Prostate gland (tissue), 2 donors: ENCODE results near the gene NCF4. TPM values are rescaled to one million over a fixed set of nuclear protein-coding genes. Genes with fewer than 3 reads are reported as not detected.
A peak's percentile ranks its signal among the peaks of the same experiment; 100 is the strongest.

Experiments
- DNase-seq: peaks from one replicate; pipeline ENCODE4 v3.0.0-alpha.2; 2019; ENCODE audit warnings: low spot score
- H3K27ac ChIP-seq, 2 donors: fragments of 200-600 bp; sonication (generic); 2 replicates each; pipeline ENCODE4 v1.5.1; 2017 to 2019
- H3K27me3 ChIP-seq: fragments of 200-600 bp; sonication (generic); replicated peaks from 2 replicates; pipeline ENCODE4 v1.5.1; 2019; ENCODE audit not compliant: insufficient read depth
- H3K36me3 ChIP-seq, 2 donors: fragments of 200-600 bp; sonication (generic); 1 replicate in 1 of 2; 2 replicates in 1 of 2; pipeline versions ENCODE4 v1.5.1 to v1.8.1; 2017 to 2019
- H3K4me1 ChIP-seq: fragments of 200-600 bp; sonication (generic); replicated peaks from 2 replicates; pipeline ENCODE4 v1.5.1; 2019
- H3K4me3 ChIP-seq, 2 donors: fragments of 200-600 bp; sonication (generic); 2 replicates each; pipeline ENCODE4 v1.5.1; 2017 to 2019
- H3K9me3 ChIP-seq: fragments of 200-600 bp; sonication (generic); 2 replicates; pipeline ENCODE4 v1.5.1; 2017
- CTCF ChIP-seq, 4 experiments: fragments of 200-600 bp in 2 of 4; fragments of 450-650 bp in 2 of 4; sonication (generic) in 2 of 4; IDR thresholded peaks; 1 replicate in 3 of 4; 2 replicates in 1 of 4; pipeline ENCODE4 v1.5.1; 2016 to 2019; ENCODE audit warnings: antibody characterized with exemption in 4 of 4, mild to moderate bottlenecking in 2 of 4, moderate library complexity in 2 of 4
- POLR2A ChIP-seq: fragments of 450-650 bp; IDR thresholded peaks from one replicate; pipeline ENCODE4 v1.6.1; 2016; ENCODE audit warnings: antibody characterized with exemption, mild to moderate bottlenecking
- POLR2AphosphoS5 ChIP-seq: sonication (generic); formaldehyde crosslinking; IDR thresholded peaks from one replicate; pipeline ENCODE4 v1.6.1; 2017; ENCODE audit warnings: antibody characterized with exemption
- WGBS: methylation state at CpG from one replicate; pipeline ENCODE4 v1.1.5; 2018; 5-methylcytosine and 5-hydroxymethylcytosine counted together
- intact Hi-C: fragments of 100-400 bp; cut with DNase I; formaldehyde crosslinking; loops from one replicate; pipeline ENCODE4 v1.14.2; 2022
- total RNA-seq, 2 donors: library from RNA; depleted of rRNA; stranded (reverse); fragments of >200 nt; gene quantifications; one replicate each; pipeline ENCODE4 v1.1.0, GENCODE V29; 2016

NCF4 gene
- total RNA-seq, 2 donors from 2014 or later: 0.91 to 3.5 TPM

- H3K9me3 ChIP-seq: no peaks in the 10 kb centered on the region
- TF ChIP-seq POLR2A: no peak
- peak in 3 of 4 experiments; percentile 28 to 45 (median 30) for TF ChIP-seq CTCF (IDR thresholded peaks at IDR 0.05)
- H3K27ac ChIP-seq: no peak overlapping the region
- 60% methylated on average over 16 of the region's 16 CpGs for WGBS
- no peak overlapping the region for H3K4me3 ChIP-seq
- no peaks in the 10 kb centered on the region for H3K36me3 ChIP-seq
- H3K27me3 ChIP-seq: no peaks in the 10 kb centered on the region
- intact Hi-C loops: loop anchor here (2.0 kb wide), 1 partner anchor 77 kb away; the partner anchor contains the start of gene IFT27
- no peak for DNase-seq
- no peaks in the 10 kb centered on the region for H3K4me1 ChIP-seq
Observed at GRCh38 chr22:36853407-36854099, 7.3 kb upstream of the NCF4 start.

GRCh38 chr22:36855478-36855877 lies 5.3 kb upstream of the NCF4 start:
- Histone ChIP-seq H3K27me3 (no peaks in the 10 kb centered on the region), H3K4me3 (no peak overlapping the region), H3K27ac (no peak overlapping the region), H3K4me1 (no peaks in the 10 kb centered on the region), H3K36me3 (no peaks in the 10 kb centered on the region), H3K9me3 (no peaks in the 10 kb centered on the region)
- DNase-seq: no peak
- 82% methylated on average over 3 of the region's 3 CpGs for WGBS
- intact Hi-C loops: loop anchor here (2.0 to 5.0 kb wide), 3 partner anchors 79 to 308 kb away; partner anchors contain the start of gene IFT27
- TF ChIP-seq POLR2A (no peak), POLR2AphosphoS5 (no peak), CTCF (IDR thresholded peaks at IDR 0.05) (no peak)

- WGBS: 3% methylated on average over 30 of the region's 30 CpGs
- TF ChIP-seq POLR2AphosphoS5 (peak; percentile 86), POLR2A (no peak), CTCF (IDR thresholded peaks at IDR 0.05) (peak; percentile 97 to 100 (median 100))
- peak; percentile 89 for DNase-seq
- H3K4me3 ChIP-seq: no peak overlapping the region
- H3K9me3 ChIP-seq: no peaks in the 10 kb centered on the region
- H3K27me3 ChIP-seq: no peaks in the 10 kb centered on the region
- intact Hi-C loops: loop anchor here (5.0 kb wide), 2 partner anchors 121 to 309 kb away; no protein-coding TSS in a partner anchor
- H3K36me3 ChIP-seq: no peaks in the 10 kb centered on the region
- H3K4me1 ChIP-seq: no peaks in the 10 kb centered on the region
- H3K27ac ChIP-seq: no peak overlapping the region
Observed at GRCh38 chr22:36856121-36856791, 4.5 kb upstream of the NCF4 start.

GRCh38 chr22:36856792-36857135 lies 4.0 kb upstream of the NCF4 start:
- WGBS: 61% methylated on average over 8 of the region's 8 CpGs
- H3K4me1 ChIP-seq: no peaks in the 10 kb centered on the region
- intact Hi-C loops: loop anchor here (5.0 kb wide), 2 partner anchors 121 to 309 kb away; no protein-coding TSS in a partner anchor
- H3K4me3 ChIP-seq: no peak overlapping the region
- H3K27me3 ChIP-seq: no peaks in the 10 kb centered on the region
- no peaks in the 10 kb centered on the region for H3K36me3 ChIP-seq
- DNase-seq: no peak
- no peaks in the 10 kb centered on the region for H3K9me3 ChIP-seq
- H3K27ac ChIP-seq: no peak overlapping the region
- TF ChIP-seq POLR2AphosphoS5: no peak
- TF ChIP-seq CTCF (IDR thresholded peaks at IDR 0.05): no peak
- no peak for TF ChIP-seq POLR2A
